ENCODE data around the gene KNL1.

KNL1 gene

GRCh38 chr15:40555876-40556275, 38.2 kb upstream of the KNL1 start:
- H2AFZ ChIP-seq (ENCODE audit: low read depth, low read length): no peak overlapping the region
- no peak for ATAC-seq (ENCODE audit: insufficient read depth, low read depth)
- H3K9ac ChIP-seq (ENCODE audit: low read depth, low read length): no peak overlapping the region
- TF ChIP-seq CTCF (IDR thresholded peaks at IDR 0.05; ENCODE audit: borderline replicate concordance, extremely low read depth, low read length, poor library complexity, severe bottlenecking): no peak
- no peak for TF ChIP-seq EZH2 (IDR thresholded peaks at IDR 0.05; ENCODE audit: borderline replicate concordance, low read depth, low read length, severe bottlenecking)
- no peak overlapping the region for H3K4me3 ChIP-seq (ENCODE audit: low read depth in 1 of 2, low read length in 2 of 2)
- no peaks in the 10 kb centered on the region for H3K9me3 ChIP-seq (ENCODE audit: insufficient read depth, low read length, severe bottlenecking)
- H3K4me1 ChIP-seq (ENCODE audit: insufficient read depth, low read length): no peaks in the 10 kb centered on the region
- H3K79me2 ChIP-seq (ENCODE audit: insufficient read depth, low read length): no peaks in the 10 kb centered on the region
- no peak for DNase-seq
- no peak overlapping the region for H3K4me2 ChIP-seq (ENCODE audit: insufficient read depth, low read length)
- no peaks in the 10 kb centered on the region for H3K27me3 ChIP-seq (ENCODE audit: insufficient read depth, low read length, poor library complexity)
- H4K20me1 ChIP-seq (ENCODE audit: insufficient read depth, low read length): no peaks in the 10 kb centered on the region
- H3K27ac ChIP-seq (ENCODE audit: low read length): no peak overlapping the region
- H3K36me3 ChIP-seq (ENCODE audit: insufficient read depth, low read length): peaks cover 24% of the 10 kb centered on the region

- Histone ChIP-seq H2AFZ (ENCODE audit: low read depth, low read length) (no peak overlapping the region), H3K4me3 (ENCODE audit: low read depth in 1 of 2, low read length in 2 of 2) (no peak overlapping the region), H4K20me1 (ENCODE audit: insufficient read depth, low read length) (no peaks in the 10 kb centered on the region), H3K27me3 (ENCODE audit: insufficient read depth, low read length, poor library complexity) (no peaks in the 10 kb centered on the region), H3K27ac (ENCODE audit: low read length) (no peak overlapping the region), H3K36me3 (ENCODE audit: insufficient read depth, low read length) (peaks cover 19% of the 10 kb centered on the region), H3K79me2 (ENCODE audit: insufficient read depth, low read length) (peaks cover 11% of the 10 kb centered on the region), H3K9ac (ENCODE audit: low read depth, low read length) (no peak overlapping the region), H3K4me1 (ENCODE audit: insufficient read depth, low read length) (peaks cover 17% of the 10 kb centered on the region), H3K9me3 (ENCODE audit: insufficient read depth, low read length, severe bottlenecking) (no peaks in the 10 kb centered on the region), H3K4me2 (ENCODE audit: insufficient read depth, low read length) (no peak overlapping the region)
- TF ChIP-seq EZH2 (IDR thresholded peaks at IDR 0.05; ENCODE audit: borderline replicate concordance, low read depth, low read length, severe bottlenecking) (no peak), CTCF (IDR thresholded peaks at IDR 0.05; ENCODE audit: borderline replicate concordance, extremely low read depth, low read length, poor library complexity, severe bottlenecking) (no peak)
- DNase-seq: no peak
- no peak for ATAC-seq (ENCODE audit: insufficient read depth, low read depth)
These were observed 34.9 kb upstream of the KNL1 start for GRCh38 chr15:40558952-40559742.

GRCh38 chr15:40562691-40563090, 31.4 kb upstream of the KNL1 start:
- no peak overlapping the region for H3K4me2 ChIP-seq (ENCODE audit: insufficient read depth, low read length)
- no peak overlapping the region for H3K4me3 ChIP-seq (ENCODE audit: low read depth in 1 of 2, low read length in 2 of 2)
- no peak overlapping the region for H3K27ac ChIP-seq (ENCODE audit: low read length)
- peaks cover 28% of the 10 kb centered on the region for H3K4me1 ChIP-seq (ENCODE audit: insufficient read depth, low read length)
- no peaks in the 10 kb centered on the region for H3K9me3 ChIP-seq (ENCODE audit: insufficient read depth, low read length, severe bottlenecking)
- DNase-seq (no peak), ATAC-seq (ENCODE audit: insufficient read depth, low read depth) (no peak)
- peaks cover 4% of the 10 kb centered on the region; the same call in 1 of the 2 replicates for H3K36me3 ChIP-seq (ENCODE audit: insufficient read depth, low read length)
- no peaks in the 10 kb centered on the region for H3K27me3 ChIP-seq (ENCODE audit: insufficient read depth, low read length, poor library complexity)
- no peak overlapping the region for H3K9ac ChIP-seq (ENCODE audit: low read depth, low read length)
- peaks cover 17% of the 10 kb centered on the region for H3K79me2 ChIP-seq (ENCODE audit: insufficient read depth, low read length)
- no peaks in the 10 kb centered on the region for H4K20me1 ChIP-seq (ENCODE audit: insufficient read depth, low read length)
- H2AFZ ChIP-seq (ENCODE audit: low read depth, low read length): no peak overlapping the region
- TF ChIP-seq CTCF (IDR thresholded peaks at IDR 0.05; ENCODE audit: borderline replicate concordance, extremely low read depth, low read length, poor library complexity, severe bottlenecking) (no peak), EZH2 (IDR thresholded peaks at IDR 0.05; ENCODE audit: borderline replicate concordance, low read depth, low read length, severe bottlenecking) (no peak)

Measured in DND-41 (cell line).